HG03457 (cell line): ENCODE data around the gene ARSB.
"Not testable (repeated sequence)": the region's sequence is repeated elsewhere in the genome, so short reads cannot be mapped to it uniquely, and the experiment has no call there.

Source experiments
- ATAC-seq: cut with Tn5 transposase; IDR thresholded peaks from one replicate; pipeline ENCODE4 v1.9.1; 2021; ENCODE audit warnings: moderate number of reproducible peaks; ENCODE audit not compliant: unreplicated experiment

ARSB gene

DNA sequence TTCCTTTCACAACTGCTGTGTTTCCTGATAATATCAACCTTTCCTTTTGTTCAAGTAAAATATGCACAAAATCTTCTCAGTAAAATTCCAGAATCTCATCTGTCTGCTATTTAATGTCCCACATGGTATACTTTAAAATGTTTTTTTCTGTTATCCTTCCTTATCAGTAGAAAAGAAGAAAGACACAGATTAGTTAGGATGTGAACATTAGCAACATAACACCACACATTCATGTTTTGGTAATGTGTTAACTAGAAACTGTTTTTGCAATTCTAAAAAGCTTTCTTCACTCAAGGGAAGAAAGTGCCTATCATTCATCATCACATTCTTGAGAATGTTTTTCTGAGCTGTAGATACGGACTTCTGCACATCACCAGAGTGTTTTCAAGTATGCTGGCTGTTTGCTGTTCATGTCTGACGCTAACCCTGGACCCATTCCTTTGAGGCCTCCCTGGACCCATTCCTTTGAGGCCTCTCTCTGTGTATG lies 10.5 kb upstream of the ARSB start:
- no peak for ATAC-seq

DNA sequence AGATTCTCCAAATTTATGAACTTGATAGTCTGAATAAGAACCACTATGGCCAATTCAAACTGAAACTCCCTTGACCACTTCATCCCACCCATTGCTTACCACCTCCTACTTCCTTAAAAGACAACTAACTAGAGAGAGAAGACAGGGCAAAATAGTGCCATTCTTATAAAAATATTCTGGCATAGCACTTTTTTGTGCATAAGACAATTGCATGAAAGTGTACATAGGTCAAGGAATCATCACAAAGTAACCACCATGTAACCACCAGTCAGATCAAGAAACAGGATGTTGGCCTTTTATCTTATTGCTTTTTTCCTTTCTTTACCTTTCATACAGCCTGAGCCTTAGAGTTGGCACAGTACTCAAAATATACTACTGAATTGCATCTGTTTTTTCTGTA lies 8.1 kb upstream of the ARSB start:
- ATAC-seq: no peak

DNA sequence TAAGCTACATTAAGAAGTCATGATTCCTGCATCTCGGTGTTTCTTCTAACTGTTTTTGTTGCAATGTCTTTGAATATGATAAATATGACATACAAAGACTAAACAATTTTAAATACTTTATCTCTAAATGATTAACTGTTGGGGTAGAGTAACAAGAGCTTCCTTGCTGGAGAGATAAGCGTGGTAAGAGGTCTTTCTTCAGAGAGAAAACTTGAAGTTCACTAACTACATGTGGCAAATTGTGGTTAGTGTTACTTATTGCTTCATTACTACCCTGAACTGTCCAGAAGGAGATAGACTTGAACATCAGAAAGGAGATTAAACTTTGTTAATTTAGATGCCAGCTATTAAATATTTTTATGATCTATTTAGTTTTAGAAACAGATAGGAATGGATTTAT lies 7.0 kb upstream of the ARSB start:
- ATAC-seq: no peak

DNA sequence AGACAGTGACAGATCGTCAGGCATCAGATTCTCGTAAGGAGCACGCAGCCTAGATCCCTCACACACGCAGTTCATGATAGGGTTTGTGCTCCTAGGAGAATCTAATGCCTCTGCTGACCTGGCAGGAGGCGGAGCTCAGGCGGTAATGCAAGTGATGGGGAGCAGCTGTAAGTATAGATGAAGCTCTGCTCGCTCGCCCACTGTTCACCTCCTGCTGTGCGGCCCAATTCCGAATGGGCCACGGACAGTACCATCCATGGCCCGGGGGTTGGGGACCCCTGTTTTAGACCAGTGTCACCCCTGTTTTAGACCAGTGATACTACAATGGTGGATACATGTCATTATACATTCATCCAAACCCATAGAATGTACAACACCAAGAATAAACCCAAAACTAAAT lies 4.0 kb upstream of the ARSB start:
- no peak for ATAC-seq

DNA sequence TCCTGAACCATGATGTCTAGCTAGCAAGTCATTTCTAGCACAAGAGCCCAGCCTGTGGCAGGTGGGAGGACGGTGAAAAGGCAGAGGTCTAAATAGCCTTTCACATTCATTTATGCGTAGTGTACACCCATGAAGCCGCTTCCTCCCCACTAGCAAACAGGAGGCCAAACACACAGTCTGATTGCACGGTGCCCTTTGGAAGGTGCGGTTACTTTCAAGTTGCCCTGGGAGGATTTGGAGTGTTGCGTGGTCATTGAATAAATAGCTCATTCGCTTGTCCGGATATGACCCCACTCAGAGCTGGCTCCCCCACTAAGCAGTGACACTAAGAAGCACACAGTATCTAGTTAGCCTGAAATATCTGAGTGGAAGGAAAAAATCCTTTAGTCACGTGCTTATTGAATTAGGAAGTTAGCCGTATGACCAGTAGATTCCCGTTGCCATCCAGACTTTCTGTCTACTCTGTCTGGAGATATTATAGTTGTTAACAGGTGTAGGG lies 664 bp upstream of the ARSB start:
- ATAC-seq: peak; percentile 39

DNA sequence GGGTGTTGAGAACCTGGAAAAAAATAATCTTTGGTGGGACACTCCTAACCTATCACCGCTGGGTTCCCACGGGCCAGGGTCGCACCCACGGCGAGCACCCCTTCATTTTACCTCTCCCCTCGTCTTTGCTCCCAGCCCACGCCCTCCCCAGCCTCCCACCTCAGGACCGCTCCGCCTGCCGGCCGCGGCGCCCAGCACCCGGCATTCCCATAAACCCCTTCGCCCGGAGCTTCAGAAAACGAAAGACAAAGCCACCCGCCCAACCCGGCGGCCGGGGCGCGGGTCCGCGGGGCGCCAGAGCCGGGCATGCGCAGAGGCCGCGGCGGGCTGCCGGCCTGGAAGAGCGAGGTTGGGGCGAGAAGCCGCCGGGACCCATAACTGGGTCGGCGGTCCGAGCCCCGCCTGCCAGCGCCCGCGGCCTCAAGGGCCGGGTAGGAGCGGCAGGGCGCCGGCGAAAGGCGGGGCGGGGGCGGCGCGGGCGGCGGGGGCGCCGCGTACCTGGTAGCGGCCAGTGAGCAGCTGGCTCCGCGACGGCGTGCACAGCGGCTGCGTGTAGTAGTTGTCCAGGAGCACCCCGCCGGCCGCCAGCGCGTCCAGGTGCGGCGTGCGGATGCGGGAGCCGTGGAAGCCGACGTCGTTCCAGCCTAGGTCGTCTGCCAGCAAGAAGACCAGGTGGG lies 533 bp downstream of the ARSB start:
- peak; percentile 41 for ATAC-seq

DNA sequence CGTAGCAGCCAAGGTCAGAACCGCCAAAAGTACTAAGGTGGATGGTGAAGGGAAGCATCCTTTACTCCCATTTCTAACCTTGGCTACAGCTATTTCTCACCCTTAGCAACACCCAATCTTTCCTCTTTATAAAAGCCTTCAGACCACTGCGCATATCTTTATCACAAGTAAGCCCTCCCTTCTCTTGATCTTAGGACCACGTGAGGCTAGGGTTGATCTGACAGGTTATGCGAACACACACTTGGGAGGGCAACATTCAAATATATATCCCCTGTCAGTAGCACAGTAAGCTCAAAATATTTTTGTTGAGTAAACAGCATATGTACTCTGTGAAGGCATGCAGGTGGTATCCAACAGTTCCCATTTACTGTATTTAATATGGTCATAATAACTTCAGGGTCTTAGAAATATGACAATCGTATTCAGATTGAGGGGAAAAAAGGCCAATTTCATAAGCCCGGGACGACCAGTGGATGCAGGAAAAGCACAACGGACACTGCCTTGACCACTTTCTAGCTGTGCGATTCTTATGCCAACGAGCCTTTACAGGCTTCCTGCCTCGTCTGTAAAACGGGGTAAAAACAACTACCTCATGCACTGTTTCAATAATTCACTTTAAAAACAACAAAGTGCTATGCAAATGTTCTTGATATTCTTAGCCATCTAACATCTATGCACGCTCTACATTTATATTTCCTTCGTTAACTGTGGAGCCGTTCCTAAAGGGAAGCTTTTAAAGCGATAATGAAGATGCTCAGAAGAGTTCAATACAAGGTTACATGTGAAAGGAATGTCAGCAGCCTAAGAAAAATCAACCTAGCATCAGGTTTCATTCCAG lies 1.3 kb downstream of the ARSB start:
- no peak for ATAC-seq

DNA sequence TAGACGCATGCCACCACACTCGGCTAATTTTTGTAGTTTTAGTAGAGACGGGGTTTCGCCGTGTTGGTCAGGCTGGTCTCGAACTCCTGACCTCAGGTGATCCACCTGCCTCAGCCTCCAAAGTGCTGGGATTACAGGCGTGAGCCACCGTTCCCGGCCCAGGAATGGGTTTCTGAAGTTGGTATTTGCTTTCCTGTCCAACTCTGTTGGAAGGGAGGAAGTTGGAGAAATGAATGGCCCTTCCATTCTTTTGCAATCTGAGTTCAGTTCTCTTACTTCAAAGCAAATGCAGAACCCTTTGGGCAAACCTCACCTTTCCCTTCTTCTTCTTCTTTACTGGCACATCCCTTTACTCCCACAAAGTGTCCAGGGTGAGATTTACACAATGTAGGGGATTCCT lies 1.9 kb downstream of the ARSB start:
- ATAC-seq: not testable (repeated sequence)

DNA sequence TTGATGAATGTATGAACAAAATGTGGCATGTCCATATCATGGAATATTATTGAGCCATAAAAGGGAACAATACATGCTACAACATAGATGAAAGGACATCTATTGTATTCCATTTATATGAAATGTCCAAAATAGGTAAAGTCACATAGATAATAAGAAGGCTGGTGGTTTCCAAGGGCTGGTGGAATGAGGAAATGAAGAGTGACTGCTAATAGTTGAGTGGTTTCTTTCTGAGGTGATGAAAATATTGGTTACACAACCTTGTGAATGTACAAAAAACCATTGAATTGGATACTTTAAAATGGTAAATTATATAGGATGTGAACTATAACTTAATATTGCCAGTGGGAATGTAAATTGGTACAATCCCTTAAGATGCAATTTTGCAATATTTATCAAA lies 5.2 kb downstream of the ARSB start:
- no peak for ATAC-seq

DNA sequence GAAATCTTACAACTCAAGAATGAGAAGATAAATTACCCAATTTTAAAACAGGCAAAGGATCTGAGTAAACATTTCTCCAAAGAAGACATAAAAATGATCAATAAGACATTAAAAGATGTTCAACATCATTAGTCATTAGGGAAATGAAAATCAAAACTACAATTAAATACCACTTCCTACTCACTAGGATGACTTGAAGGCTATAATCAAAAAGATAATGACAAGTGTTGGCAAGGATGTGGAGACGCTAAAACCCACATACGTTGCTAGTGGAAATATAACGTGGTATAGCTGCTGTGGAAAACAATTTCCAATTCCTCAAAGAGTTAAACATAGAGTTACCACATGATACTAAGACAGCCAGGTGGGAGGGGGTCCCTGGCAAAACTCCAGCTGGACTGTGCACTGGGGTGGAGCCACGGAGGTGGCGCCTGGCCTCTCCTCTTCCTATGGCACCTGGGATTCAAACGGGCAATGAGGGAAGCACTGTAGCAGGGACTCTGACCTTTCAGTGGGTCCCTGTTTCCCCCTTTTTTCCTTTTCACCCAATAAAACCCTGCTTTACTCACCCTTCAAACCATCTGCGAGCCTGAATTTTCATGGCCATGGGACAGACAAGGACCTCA lies 5.9 kb downstream of the ARSB start:
- no peak for ATAC-seq

DNA sequence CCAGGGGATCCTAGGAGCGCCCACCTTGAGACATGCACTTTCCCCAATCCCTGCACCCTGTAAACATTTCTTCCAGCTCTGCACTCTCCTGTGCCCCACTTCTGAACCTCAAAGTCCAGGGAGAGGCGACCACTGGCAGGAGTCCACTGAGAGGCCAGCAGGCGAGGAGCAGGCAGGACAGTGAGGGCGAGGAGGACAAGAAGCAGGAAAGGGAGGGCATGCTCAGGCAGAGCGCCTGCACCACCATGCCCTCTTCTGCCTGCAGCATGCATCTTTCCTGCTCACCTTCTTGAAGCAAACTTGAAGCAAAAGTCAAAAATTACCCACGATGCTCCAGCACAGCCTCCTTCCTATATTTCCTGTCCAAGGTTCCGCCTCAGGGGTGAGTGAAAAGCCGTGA lies 10.1 kb downstream of the ARSB start:
- no peak for ATAC-seq

DNA sequence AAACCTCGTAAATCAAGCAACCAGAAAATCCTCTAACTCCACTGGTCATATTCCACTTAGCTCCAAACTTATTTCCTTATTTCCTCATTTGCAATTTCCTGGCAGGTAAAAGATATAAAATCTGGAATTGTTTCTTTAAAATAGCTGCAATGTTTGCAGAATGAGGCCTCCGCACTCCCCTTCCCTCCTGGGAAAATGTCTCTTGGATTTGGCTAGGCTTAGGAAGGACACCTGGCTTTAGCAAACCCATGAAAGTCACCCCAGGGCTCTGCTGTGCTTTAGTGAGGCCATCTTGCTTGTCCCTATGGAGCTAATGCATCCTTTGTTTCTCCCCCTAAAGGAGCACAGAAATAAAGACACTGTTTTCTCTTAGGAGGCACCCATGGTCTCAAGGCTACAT lies 10.5 kb downstream of the ARSB start:
- ATAC-seq: no peak

DNA sequence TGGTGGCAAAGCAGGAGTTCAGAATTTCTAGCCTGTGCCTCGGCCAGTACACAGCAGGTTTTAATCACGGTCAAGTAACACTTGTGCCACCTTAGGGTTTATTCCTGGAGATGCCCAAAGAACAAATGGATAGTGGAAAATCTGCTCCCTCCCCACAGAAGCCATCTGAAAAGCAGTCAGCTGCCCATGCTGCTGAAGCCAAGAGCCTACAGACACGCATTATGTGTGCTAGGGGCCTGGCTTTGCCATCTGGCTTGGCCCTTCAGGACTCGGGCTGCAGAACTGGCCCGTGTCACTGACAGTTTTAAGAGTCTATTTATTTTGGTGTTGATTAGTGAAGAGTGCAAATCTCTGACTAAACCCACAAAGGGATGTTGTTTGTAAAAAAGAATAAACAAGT lies 11.1 kb downstream of the ARSB start:
- ATAC-seq: no peak

DNA sequence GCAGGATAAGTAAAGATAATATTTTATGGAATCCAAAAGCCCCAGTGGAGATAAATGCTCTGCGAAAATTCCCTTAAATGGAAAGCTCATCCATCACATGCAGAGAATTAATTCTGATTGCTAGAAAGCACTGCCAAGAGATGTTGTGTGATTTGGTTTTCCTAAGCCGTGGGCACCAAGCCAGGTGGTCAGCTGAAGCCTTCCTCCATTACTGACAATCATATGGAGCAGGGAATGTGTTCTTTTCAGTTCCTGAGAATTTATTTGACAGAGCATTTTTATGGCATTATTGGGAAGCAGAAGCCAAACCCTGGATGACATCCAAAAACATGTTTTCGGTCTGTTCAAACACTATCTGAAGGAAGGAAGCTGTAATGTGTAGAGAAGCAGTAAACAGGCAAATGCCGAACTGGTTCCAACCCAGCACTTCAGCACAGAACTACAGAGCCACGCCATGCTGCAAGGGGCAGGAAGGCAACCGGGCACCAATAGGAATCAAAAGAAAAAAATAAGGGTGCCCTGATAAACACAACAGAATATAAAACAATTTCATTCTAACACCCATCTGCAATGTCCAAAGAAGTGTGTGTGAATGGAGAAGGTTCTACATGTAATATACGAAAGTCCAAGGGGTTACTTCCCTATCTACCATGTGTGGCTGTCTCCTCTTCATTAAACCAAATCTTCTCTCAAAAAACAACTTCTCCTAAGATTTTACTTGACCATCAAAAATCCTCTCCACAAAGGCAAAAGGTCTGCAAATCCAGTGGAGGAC lies 12.3 kb downstream of the ARSB start:
- ATAC-seq: no peak

DNA sequence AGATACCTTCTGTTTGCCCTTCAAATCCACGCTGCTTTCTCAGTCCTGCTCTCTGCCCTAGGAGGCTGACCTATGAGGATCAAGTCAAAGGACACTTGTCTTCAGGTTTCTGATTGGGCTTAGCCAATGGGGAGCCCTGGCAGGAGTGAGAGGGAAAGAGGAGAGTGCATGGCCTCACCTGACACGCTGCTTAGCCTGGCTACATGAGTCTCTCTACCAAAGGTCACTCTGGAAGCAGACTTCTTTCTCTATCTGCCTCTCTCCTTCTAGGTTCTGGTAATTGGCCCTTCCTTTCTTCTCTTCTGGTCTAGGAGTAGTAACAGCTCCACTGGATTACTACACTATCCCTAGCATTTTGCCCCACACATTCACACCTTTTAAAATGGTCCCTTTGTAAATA lies 13.1 kb downstream of the ARSB start:
- ATAC-seq: no peak

DNA sequence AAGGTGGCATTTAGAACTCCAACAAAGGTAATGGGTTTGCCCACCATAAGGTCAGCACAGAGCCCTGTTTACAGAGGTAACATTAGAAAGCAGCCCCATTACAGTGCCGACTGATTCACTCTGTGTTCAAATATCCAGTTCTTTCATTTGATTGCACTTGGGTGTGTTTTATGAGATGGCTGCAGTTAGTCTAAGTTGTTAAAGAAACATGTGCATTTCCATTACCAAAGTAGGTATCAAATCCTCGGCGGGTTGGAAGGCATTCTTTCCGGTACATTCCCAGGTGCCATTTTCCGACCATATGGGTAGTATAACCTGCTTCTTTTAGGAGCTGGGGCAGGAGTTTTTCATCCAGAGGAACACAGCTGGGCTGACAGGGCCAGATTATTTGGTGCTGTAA lies 16.3 kb downstream of the ARSB start:
- no peak for ATAC-seq

DNA sequence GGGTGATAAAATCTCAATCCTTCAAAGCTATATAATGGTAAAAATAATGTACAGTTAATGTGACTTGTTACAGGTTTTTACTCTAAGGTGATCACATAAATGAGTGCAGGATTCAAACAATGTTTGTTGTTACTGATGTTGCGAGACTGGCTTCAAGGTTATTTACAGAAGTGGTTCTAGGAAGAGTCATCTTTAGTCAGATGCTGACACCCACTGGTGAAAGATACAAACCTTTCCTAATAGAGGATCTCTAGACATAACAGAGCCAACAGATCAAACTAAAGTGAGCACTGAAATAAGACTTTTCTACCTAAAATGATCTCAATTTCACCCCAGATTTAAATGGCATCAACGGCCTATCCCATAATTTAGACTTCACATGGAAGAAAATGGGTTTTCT lies 20.2 kb downstream of the ARSB start:
- ATAC-seq: no peak

DNA sequence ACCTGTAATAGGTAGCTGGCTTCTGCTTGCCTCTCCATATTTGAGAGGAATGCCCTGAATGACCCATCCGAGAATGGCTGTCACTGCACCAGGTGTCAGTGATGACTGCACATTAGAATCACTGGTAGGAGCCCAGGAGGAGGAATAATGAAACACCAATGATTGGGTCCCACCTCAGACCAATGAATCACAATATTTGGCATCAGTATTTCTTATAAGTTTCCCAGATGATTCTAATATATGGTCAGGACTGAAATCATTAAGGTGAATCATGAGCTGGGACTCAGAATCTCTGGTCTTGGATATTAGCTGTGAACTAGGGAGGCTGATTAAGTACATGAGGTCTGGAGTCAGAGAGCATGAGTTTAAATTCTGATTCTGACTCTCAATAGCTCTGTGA lies 23.4 kb downstream of the ARSB start:
- no peak for ATAC-seq

DNA sequence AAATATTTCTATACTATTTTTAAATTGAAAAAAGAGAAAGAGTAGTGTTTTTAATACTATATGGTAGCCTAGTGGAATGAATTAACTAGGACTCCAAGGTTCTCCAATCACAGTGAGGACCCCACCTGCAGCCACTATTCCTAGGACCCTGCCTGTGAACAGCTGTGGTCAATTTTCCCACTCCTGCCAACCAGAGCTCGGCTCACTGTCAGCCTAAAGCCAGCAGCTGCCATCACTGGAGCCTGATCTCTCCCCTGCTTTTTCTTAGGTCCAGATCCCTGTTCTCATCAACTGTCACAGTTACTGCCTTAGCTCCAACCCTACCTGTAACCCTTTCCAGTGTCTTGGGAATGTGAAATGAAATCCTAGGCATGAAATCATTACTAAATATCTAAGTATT lies 25.3 kb downstream of the ARSB start:
- no peak for ATAC-seq

DNA sequence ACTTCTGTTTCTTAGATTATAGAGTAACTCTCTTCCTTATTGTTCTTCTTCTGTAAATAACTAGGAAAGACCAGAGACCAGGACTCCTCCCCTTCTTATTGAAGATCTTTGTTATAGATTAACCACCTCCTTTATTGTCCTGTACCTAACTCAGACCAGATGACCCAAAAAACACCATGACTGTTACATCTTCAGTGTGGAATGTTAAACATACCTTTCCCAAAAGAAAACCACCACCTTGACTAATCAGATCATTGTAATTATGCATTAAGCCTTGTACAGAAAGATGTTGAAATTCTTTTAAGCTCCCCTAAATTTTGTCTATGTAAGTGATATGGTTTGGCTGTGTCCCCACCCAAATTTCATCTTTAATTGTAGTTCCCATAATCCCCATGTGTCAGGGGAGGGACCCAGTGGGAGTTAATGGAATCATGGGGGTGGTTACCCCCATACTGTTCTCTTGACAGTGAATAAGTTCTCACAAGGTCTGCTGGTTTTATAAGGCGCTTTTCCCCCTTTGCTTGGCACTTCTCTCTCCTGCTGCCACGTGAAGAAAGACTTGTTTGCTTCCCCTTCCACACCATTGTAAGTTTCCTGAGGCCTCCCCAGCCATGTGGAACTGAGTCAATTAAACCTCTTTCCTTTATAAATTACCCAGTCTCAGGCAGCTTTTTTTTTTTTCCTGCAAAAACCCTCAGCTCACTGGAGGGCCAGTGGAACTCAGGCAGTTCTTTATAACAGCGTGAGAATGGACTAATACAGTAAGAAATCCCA lies 26.3 kb downstream of the ARSB start:
- no peak for ATAC-seq
